Measurements from ENCODE around the gene PRG2. TPM values are rescaled to one million over a fixed set of nuclear protein-coding genes. Genes with fewer than 3 reads are reported as not detected.

The PRG2 gene
- total RNA-seq, 1 experiment from 2014 or later = not detected

DNA sequence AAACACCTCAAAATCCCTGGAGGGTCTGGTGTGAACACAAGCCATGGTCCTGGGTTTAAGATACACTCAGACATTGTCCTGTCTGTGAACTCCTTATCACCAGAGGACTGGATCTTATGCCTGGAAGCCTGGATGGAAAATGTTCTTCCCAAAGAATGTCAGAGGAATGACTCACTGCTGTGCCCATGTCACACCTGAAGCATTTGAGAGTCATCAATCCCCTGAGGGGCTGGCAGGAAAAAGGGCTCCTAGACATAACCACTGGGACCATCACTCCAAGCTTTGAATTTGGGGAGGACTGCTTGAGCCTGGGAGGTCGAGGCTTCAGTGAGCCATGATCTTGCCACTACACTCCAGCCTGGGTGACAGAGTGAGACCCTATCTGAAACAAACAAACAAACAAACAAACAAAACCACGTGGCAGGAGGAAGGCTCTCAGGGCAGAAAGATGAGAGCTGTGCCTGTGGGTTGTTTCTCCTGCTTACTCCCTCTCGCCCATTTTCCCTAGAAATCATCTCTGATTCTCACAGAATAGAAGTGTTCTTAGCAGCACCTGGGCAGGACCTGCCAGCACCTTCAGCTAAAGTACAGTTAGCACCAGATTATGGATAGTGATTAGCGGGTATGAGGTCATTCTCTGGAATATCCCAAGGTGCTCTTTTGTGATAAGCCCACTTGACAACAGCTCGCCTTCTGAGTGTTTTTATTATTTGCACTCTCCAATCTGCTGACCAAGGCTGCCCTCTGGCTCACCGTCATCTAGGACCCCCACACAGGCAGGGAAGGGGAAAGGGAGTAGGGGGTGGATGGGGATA, 11.9 kb upstream of the PRG2 start:
- ChIA-PET CTCF (interaction anchor here (0.6 to 0.9 kb wide), 2 partner anchors 55 to 308 kb away, joined by 6 to 10 read pairs; no protein-coding TSS in a partner anchor), POLR2A (ENCODE audit: unreplicated experiment) (interaction anchor here (0.6 to 0.7 kb wide), 4 partner anchors 21 to 376 kb away, joined by 3 to 5 read pairs (median 4); no protein-coding TSS in a partner anchor)
- H3K79me2 ChIP-seq (ENCODE audit: low read depth) = no peaks in the 10 kb centered on the region
- peak overlapping the region; percentile 46 for H3K4me2 ChIP-seq
- peak overlapping the region; percentile 45 for H3K27ac ChIP-seq
- peaks cover 16% of the 10 kb centered on the region; the same call in 1 of the 2 replicates for H3K36me3 ChIP-seq (ENCODE audit: low read depth)
- no peaks in the 10 kb centered on the region for H3K9me2 ChIP-seq (ENCODE audit: insufficient read depth)
- DNase-seq = peak; percentile 64 to 79
- TF ChIP-seq, protein P1, sequence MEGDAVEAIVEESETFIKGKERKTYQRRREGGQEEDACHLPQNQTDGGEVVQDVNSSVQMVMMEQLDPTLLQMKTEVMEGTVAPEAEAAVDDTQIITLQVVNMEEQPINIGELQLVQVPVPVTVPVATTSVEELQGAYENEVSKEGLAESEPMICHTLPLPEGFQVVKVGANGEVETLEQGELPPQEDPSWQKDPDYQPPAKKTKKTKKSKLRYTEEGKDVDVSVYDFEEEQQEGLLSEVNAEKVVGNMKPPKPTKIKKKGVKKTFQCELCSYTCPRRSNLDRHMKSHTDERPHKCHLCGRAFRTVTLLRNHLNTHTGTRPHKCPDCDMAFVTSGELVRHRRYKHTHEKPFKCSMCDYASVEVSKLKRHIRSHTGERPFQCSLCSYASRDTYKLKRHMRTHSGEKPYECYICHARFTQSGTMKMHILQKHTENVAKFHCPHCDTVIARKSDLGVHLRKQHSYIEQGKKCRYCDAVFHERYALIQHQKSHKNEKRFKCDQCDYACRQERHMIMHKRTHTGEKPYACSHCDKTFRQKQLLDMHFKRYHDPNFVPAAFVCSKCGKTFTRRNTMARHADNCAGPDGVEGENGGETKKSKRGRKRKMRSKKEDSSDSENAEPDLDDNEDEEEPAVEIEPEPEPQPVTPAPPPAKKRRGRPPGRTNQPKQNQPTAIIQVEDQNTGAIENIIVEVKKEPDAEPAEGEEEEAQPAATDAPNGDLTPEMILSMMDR (conservative IDR thresholded peaks at IDR 0.05) = no peak
- no peak for TF ChIP-seq EZH2 (IDR thresholded peaks at IDR 0.05; ENCODE audit: low read depth)
- H2AFZ ChIP-seq = no peak overlapping the region
- no peaks in the 10 kb centered on the region for H4K20me1 ChIP-seq (ENCODE audit: insufficient read depth)
- H3K9me3 ChIP-seq (ENCODE audit: insufficient read depth, low read depth) = no peaks in the 10 kb centered on the region
- no peak overlapping the region for H3K4me3 ChIP-seq
- H3K4me1 ChIP-seq (replicated peaks; ENCODE audit: insufficient read depth) = peaks cover 18% of the 10 kb centered on the region
- BruUV-seq (replicated peaks) = TSS peak; percentile 94
- H3K27me3 ChIP-seq (ENCODE audit: insufficient read depth, low read depth) = 0 out of 2 replicates have a peak, but pooled peaks cover under 1% of the 10 kb centered on the region
- peaks cover 29% of the 10 kb centered on the region for H3F3A ChIP-seq (ENCODE audit: insufficient read depth, low read depth)
- intact Hi-C loops (cut with micrococcal nuclease; ENCODE audit: unreplicated experiment) = no loop called here

- Histone ChIP-seq H3F3A (ENCODE audit: insufficient read depth, low read depth) (peaks cover 19% of the 10 kb centered on the region), H3K9me3 (ENCODE audit: insufficient read depth, low read depth) (no peaks in the 10 kb centered on the region), H3K27ac (no peak overlapping the region), H3K27me3 (ENCODE audit: insufficient read depth, low read depth) (peaks cover 23% of the 10 kb centered on the region; the same call in 1 of the 2 replicates), H3K4me2 (no peak overlapping the region), H3K4me3 (no peak overlapping the region), H3K79me2 (ENCODE audit: low read depth) (no peaks in the 10 kb centered on the region), H3K9me2 (ENCODE audit: insufficient read depth) (no peaks in the 10 kb centered on the region), H3K4me1 (replicated peaks; ENCODE audit: insufficient read depth) (peaks cover 18% of the 10 kb centered on the region), H3K36me3 (ENCODE audit: low read depth) (no peaks in the 10 kb centered on the region), H4K20me1 (ENCODE audit: insufficient read depth) (no peaks in the 10 kb centered on the region), H2AFZ (no peak overlapping the region)
- ChIA-PET CTCF (interaction anchor here (0.6 to 0.7 kb wide), 3 partner anchors 40 to 1772 kb away, joined by 3 to 4 read pairs (median 3); partner anchors contain the start of gene DTX4), POLR2A (ENCODE audit: unreplicated experiment) (no interaction called here)
- intact Hi-C loops (cut with micrococcal nuclease; ENCODE audit: unreplicated experiment) = no loop called here
- DNase-seq = peak in 1 of 2 experiments; percentile 21
- no TSS peak for BruUV-seq (replicated peaks)
- TF ChIP-seq, protein P1 (conservative IDR thresholded peaks at IDR 0.05) = no peak
- TF ChIP-seq EZH2 (IDR thresholded peaks at IDR 0.05; ENCODE audit: low read depth) = no peak
These were observed 9.6 kb upstream of the PRG2 start for GRCh38 chr11:57399972-57400578.

DNA sequence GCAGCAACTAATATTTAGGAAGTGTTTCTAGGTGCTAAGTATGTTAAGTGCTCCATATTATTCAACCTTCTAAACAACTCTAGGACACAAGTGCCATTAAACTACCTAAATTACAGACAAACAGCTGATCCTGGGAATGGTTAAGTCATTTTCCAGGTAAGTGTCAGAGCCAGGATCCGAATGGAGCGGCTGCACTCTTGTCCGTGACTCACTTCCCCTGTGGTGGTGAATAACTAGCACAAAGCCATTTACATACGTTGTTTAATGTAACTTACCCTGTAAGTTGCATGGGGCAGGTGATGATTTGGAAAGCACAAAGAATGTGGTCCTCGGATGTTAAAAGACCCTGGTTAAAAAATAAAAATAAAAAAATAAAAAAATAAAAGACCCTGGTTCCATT, 8.8 kb upstream of the PRG2 start:
- Histone ChIP-seq H3K27ac (no peak overlapping the region), H4K20me1 (ENCODE audit: insufficient read depth) (no peaks in the 10 kb centered on the region), H2AFZ (no peak overlapping the region), H3F3A (ENCODE audit: insufficient read depth, low read depth) (peaks cover 15% of the 10 kb centered on the region), H3K4me1 (replicated peaks; ENCODE audit: insufficient read depth) (peaks cover 18% of the 10 kb centered on the region), H3K9me3 (ENCODE audit: insufficient read depth, low read depth) (no peaks in the 10 kb centered on the region), H3K79me2 (ENCODE audit: low read depth) (no peaks in the 10 kb centered on the region), H3K4me2 (no peak overlapping the region), H3K27me3 (ENCODE audit: insufficient read depth, low read depth) (peaks cover 31% of the 10 kb centered on the region), H3K9me2 (ENCODE audit: insufficient read depth) (no peaks in the 10 kb centered on the region), H3K36me3 (ENCODE audit: low read depth) (no peaks in the 10 kb centered on the region), H3K4me3 (no peak overlapping the region)
- intact Hi-C loops (cut with micrococcal nuclease; ENCODE audit: unreplicated experiment) = no loop called here
- DNase-seq = peak in 1 of 2 experiments; percentile 30
- ChIA-PET POLR2A (ENCODE audit: unreplicated experiment) (no interaction called here), CTCF (interaction anchor here (0.6 kb wide), 1 partner anchor 1773 kb away, joined by 3 read pairs; the partner anchor contains the start of gene DTX4)
- TF ChIP-seq, protein P1 (conservative IDR thresholded peaks at IDR 0.05) = no peak
- no peak for TF ChIP-seq EZH2 (IDR thresholded peaks at IDR 0.05; ENCODE audit: low read depth)
- no TSS peak for BruUV-seq (replicated peaks)
